ENCODE data around the gene TTC28. TPM values are rescaled to one million over a fixed set of nuclear protein-coding genes. Genes with fewer than 3 reads are reported as not detected.
"Not testable (repeated sequence)": the region's sequence is repeated elsewhere in the genome, so short reads cannot be mapped to it uniquely, and the experiment has no call there.

Gene TTC28
- total RNA-seq, 1 donor from 2014 or later = 23.2 TPM

DNA sequence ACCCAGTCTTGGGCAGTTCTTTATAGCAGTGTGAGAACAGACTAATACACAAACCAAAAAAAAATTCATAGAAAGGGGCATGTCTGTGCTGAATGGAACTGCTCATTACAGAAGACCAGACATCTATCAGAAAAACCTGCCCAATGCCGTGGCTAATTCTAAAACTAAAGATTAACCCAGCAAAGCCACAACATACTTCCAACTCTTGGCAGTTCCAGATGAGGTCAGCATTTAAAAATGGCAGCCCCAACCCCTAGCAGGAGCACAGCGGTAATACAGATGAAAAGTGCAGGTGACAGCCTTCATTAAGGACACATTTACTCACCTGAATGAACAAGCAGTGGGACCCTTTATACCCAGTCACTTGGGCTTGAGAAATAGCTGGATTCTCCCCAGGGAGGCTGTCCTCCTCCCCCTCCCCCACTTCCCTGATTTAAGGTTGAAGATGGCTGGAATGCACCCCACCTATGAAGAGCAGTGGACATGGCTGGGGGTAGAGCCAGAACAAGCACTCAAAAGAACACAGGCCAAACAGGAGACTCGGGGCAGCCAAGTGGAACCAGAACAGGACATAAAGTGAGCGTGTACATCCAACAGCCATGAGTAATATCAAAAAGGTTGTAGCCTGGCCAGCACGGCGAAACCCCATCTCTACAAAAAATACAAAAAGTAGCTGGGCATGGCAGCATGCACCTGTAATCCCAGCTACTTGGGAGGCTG is 13.6 kb upstream of the TTC28 start:
- H3K27ac ChIP-seq (ENCODE audit: low read depth, low read length); H2AFZ ChIP-seq (ENCODE audit: low read depth, low read length); H3K4me3 ChIP-seq (ENCODE audit: insufficient read depth, low read depth, low read length); H3K9me3 ChIP-seq (ENCODE audit: insufficient read depth, low read depth, low read length); H3K4me1 ChIP-seq (ENCODE audit: insufficient read depth, low read length); H3K79me2 ChIP-seq (ENCODE audit: insufficient read depth, low read length); H3K36me3 Mint-ChIP-seq (ENCODE audit: low read depth, unreplicated experiment); H3K36me3 ChIP-seq (ENCODE audit: insufficient read depth, low read length); FAIRE-seq; H3K9me3 Mint-ChIP-seq (ENCODE audit: unreplicated experiment); H3K4me1 Mint-ChIP-seq (ENCODE audit: low read depth, unreplicated experiment); H3K4me3 Mint-ChIP-seq (ENCODE audit: unreplicated experiment); H3K27ac Mint-ChIP-seq (ENCODE audit: unreplicated experiment); H3K4me2 ChIP-seq (ENCODE audit: low read length); DNase-seq (ENCODE audit: low read depth); H3K9ac ChIP-seq (ENCODE audit: low read length); H4K20me1 ChIP-seq (ENCODE audit: insufficient read depth, low read length); H3K27me3 ChIP-seq (ENCODE audit: insufficient read depth, low read length): not testable (repeated sequence)
- peaks cover 42% of the 10 kb centered on the region for H3K27me3 Mint-ChIP-seq (ENCODE audit: low read depth, unreplicated experiment)

DNA sequence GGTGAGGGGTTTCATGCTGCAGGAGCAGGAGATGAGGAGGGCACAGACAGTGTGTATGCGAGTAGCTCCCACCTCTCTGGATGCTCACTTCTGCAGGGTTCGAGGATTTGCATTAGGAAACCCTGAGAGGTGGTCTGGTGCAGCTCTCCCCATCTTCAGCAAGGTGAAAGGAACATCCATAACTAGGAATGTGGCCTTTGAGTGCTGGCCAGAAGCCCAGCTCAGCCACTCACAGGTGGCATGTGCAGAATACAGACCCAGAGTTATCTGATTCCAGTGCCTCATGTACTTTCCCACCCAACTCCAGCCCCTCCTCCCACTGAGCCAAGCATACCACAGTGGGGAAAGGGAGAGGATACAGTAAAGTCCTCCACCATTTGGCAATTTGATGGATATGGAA is 10.2 kb upstream of the TTC28 start:
- H3K36me3 Mint-ChIP-seq (ENCODE audit: low read depth, unreplicated experiment); H3K4me3 ChIP-seq (ENCODE audit: insufficient read depth, low read depth, low read length); H3K9me3 ChIP-seq (ENCODE audit: insufficient read depth, low read depth, low read length); H3K79me2 ChIP-seq (ENCODE audit: insufficient read depth, low read length); H3K9ac ChIP-seq (ENCODE audit: low read length); H3K4me1 ChIP-seq (ENCODE audit: insufficient read depth, low read length); H3K4me1 Mint-ChIP-seq (ENCODE audit: low read depth, unreplicated experiment); H3K27ac ChIP-seq (ENCODE audit: low read depth, low read length); FAIRE-seq; H4K20me1 ChIP-seq (ENCODE audit: insufficient read depth, low read length); H3K27ac Mint-ChIP-seq (ENCODE audit: unreplicated experiment); H2AFZ ChIP-seq (ENCODE audit: low read depth, low read length); H3K9me3 Mint-ChIP-seq (ENCODE audit: unreplicated experiment); H3K4me2 ChIP-seq (ENCODE audit: low read length); H3K4me3 Mint-ChIP-seq (ENCODE audit: unreplicated experiment); H3K27me3 ChIP-seq (ENCODE audit: insufficient read depth, low read length); H3K36me3 ChIP-seq (ENCODE audit: insufficient read depth, low read length); DNase-seq (ENCODE audit: low read depth): not testable (repeated sequence)
- peaks cover 56% of the 10 kb centered on the region for H3K27me3 Mint-ChIP-seq (ENCODE audit: low read depth, unreplicated experiment)

DNA sequence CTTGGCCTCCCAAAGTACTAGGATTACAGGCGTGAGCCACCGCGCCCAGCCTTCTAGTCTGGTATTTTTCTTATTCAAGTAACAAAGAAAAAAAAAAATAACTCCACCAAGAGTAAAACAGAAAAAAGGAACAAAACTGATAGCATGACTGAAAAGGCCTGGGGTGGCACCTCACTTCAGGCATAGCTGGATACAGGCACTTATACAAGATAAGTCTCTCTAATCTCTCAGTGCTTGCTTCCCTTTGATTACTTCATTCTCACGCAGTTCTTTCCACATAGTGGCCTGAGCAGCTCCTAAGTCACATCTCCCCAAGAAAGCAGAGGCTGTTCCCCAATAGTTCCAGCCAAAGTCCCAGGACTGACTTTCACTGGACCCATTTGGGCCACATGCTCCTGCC is 3.3 kb upstream of the TTC28 start:
- not testable (repeated sequence) for H3K36me3 Mint-ChIP-seq (ENCODE audit: low read depth, unreplicated experiment); H3K9me3 ChIP-seq (ENCODE audit: insufficient read depth, low read depth, low read length); FAIRE-seq; H3K27ac Mint-ChIP-seq (ENCODE audit: unreplicated experiment); H3K9ac ChIP-seq (ENCODE audit: low read length); H3K4me3 ChIP-seq (ENCODE audit: insufficient read depth, low read depth, low read length); H3K9me3 Mint-ChIP-seq (ENCODE audit: unreplicated experiment); H3K27ac ChIP-seq (ENCODE audit: low read depth, low read length); H3K4me2 ChIP-seq (ENCODE audit: low read length); H3K4me3 Mint-ChIP-seq (ENCODE audit: unreplicated experiment); H3K79me2 ChIP-seq (ENCODE audit: insufficient read depth, low read length); H3K4me1 Mint-ChIP-seq (ENCODE audit: low read depth, unreplicated experiment); H4K20me1 ChIP-seq (ENCODE audit: insufficient read depth, low read length); H3K4me1 ChIP-seq (ENCODE audit: insufficient read depth, low read length); H2AFZ ChIP-seq (ENCODE audit: low read depth, low read length); H3K36me3 ChIP-seq (ENCODE audit: insufficient read depth, low read length); H3K27me3 ChIP-seq (ENCODE audit: insufficient read depth, low read length); DNase-seq (ENCODE audit: low read depth)
- peaks cover 66% of the 10 kb centered on the region for H3K27me3 Mint-ChIP-seq (ENCODE audit: low read depth, unreplicated experiment)

DNA sequence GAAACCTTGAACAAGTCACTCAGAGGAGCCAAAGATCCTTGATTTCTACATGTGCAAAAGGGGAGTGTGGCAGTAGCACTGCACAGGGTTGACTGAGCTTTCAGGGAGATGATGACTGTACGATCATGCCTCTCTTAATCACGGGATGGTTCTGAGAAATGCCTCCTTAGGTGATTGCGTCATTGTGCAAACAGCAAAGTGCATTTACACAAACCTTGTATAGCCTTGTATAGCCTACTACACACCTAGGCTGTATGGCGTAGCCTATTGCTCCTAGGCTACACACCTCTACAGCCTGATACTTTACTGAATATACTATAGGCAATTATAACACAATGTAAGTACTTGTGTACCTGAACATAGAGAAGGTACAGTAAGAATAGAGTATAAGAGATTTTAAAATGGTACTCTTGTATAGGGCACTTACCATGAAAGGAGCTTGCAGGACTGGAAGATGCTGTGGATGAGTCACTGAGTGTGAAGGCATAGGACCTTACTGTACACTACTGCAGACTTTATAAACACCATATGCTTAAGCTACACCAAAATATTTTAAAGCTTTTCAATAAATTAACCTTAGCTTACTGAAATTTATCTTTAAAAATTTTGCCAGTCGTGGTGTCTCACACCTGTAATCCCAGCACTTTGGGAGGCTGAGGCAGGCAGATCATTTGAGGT is 1.3 kb upstream of the TTC28 start:
- not testable (repeated sequence) for H3K36me3 ChIP-seq (ENCODE audit: insufficient read depth, low read length); H3K4me1 Mint-ChIP-seq (ENCODE audit: low read depth, unreplicated experiment); H3K4me1 ChIP-seq (ENCODE audit: insufficient read depth, low read length); H3K27ac ChIP-seq (ENCODE audit: low read depth, low read length); FAIRE-seq; H3K4me3 ChIP-seq (ENCODE audit: insufficient read depth, low read depth, low read length); H3K79me2 ChIP-seq (ENCODE audit: insufficient read depth, low read length); H3K4me2 ChIP-seq (ENCODE audit: low read length); H3K27ac Mint-ChIP-seq (ENCODE audit: unreplicated experiment); H3K36me3 Mint-ChIP-seq (ENCODE audit: low read depth, unreplicated experiment); H2AFZ ChIP-seq (ENCODE audit: low read depth, low read length); H4K20me1 ChIP-seq (ENCODE audit: insufficient read depth, low read length); H3K9me3 Mint-ChIP-seq (ENCODE audit: unreplicated experiment); H3K9me3 ChIP-seq (ENCODE audit: insufficient read depth, low read depth, low read length); H3K9ac ChIP-seq (ENCODE audit: low read length)
- H3K27me3 Mint-ChIP-seq (ENCODE audit: low read depth, unreplicated experiment) = peaks cover 56% of the 10 kb centered on the region
- H3K27me3 ChIP-seq (ENCODE audit: insufficient read depth, low read length) = peaks cover 10% of the 10 kb centered on the region
- H3K4me3 Mint-ChIP-seq (ENCODE audit: unreplicated experiment) = peak overlapping the region; percentile 85
- peak; percentile 13 for DNase-seq (ENCODE audit: low read depth)

DNA sequence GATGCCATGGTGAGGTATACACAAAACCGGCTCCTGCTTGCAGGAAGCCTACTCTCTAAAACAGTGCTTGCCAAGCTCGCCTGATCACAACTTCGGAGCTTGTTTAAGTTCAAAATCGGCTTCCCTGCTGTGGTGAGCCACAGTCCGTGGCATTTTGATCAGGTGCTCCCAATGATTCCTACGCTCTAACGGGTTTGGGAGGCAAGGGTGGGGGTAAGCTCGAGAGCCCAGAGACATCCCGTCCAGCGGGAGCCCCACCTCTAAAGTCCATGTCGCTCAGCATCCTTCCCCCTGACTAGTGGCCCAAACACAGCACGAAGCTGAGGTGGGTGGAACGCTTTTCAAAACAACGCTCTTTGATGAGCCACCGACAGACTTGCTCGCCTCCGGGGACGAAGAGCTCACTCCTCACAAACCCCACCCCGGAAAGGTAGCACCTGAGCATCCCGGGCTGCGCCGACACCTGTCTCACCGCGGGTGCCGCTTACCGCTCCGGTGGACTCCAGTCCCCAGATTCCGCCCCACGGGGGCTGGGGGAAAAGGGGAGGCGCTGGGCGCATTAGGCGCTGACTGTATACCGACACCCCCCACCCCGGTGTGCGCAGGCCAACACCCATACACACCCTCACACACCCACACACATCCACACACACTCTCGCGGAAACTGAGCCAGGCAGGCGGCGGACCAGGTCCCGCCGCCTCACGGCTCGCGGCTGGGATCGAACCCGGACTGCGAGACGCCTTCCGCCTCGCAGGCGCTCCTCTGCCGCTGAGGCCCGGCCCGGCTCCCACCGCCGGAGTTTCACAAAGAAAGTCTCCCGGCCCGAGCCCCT is 646 bp downstream of the TTC28 start:
- H3K27ac ChIP-seq (ENCODE audit: low read depth, low read length); H3K36me3 ChIP-seq (ENCODE audit: insufficient read depth, low read length); DNase-seq (ENCODE audit: low read depth); H3K79me2 ChIP-seq (ENCODE audit: insufficient read depth, low read length); H3K27ac Mint-ChIP-seq (ENCODE audit: unreplicated experiment); H3K36me3 Mint-ChIP-seq (ENCODE audit: low read depth, unreplicated experiment); H3K4me1 Mint-ChIP-seq (ENCODE audit: low read depth, unreplicated experiment); H3K9me3 Mint-ChIP-seq (ENCODE audit: unreplicated experiment); H3K4me1 ChIP-seq (ENCODE audit: insufficient read depth, low read length); H3K9me3 ChIP-seq (ENCODE audit: insufficient read depth, low read depth, low read length); FAIRE-seq: not testable (repeated sequence)
- peak overlapping the region; percentile 78 for H3K9ac ChIP-seq (ENCODE audit: low read length)
- H3K4me2 ChIP-seq (ENCODE audit: low read length) = peak overlapping the region; percentile 92
- H2AFZ ChIP-seq (ENCODE audit: low read depth, low read length) = peak overlapping the region; percentile 92
- Mint-ChIP-seq H3K27me3 (ENCODE audit: low read depth, unreplicated experiment) (peaks cover 52% of the 10 kb centered on the region), H3K4me3 (ENCODE audit: unreplicated experiment) (peak overlapping the region; percentile 79)
- peaks cover 17% of the 10 kb centered on the region for H3K27me3 ChIP-seq (ENCODE audit: insufficient read depth, low read length)
- H4K20me1 ChIP-seq (ENCODE audit: insufficient read depth, low read length) = peaks cover 13% of the 10 kb centered on the region
- H3K4me3 ChIP-seq (ENCODE audit: insufficient read depth, low read depth, low read length) = peak overlapping the region; percentile 64
